Dermis blood vessel endothelial cell (primary cell): ENCODE measurements around the gene ZNF556. TPM values are rescaled to one million over a fixed set of nuclear protein-coding genes. Genes with fewer than 3 reads are reported as not detected.

Experiments
- DNase-seq: peaks from one replicate; pipeline ENCODE4 v3.0.0; 2010
- total RNA-seq: library from RNA; depleted of rRNA; stranded (reverse); fragments of >200 nt; gene quantifications from 2 replicates; pipeline ENCODE4 v1.2.3, GENCODE V29; 2014

Gene ZNF556
- total RNA-seq, result under 0.01 TPM in 1 of 2 replicates, not detected in the other

DNA sequence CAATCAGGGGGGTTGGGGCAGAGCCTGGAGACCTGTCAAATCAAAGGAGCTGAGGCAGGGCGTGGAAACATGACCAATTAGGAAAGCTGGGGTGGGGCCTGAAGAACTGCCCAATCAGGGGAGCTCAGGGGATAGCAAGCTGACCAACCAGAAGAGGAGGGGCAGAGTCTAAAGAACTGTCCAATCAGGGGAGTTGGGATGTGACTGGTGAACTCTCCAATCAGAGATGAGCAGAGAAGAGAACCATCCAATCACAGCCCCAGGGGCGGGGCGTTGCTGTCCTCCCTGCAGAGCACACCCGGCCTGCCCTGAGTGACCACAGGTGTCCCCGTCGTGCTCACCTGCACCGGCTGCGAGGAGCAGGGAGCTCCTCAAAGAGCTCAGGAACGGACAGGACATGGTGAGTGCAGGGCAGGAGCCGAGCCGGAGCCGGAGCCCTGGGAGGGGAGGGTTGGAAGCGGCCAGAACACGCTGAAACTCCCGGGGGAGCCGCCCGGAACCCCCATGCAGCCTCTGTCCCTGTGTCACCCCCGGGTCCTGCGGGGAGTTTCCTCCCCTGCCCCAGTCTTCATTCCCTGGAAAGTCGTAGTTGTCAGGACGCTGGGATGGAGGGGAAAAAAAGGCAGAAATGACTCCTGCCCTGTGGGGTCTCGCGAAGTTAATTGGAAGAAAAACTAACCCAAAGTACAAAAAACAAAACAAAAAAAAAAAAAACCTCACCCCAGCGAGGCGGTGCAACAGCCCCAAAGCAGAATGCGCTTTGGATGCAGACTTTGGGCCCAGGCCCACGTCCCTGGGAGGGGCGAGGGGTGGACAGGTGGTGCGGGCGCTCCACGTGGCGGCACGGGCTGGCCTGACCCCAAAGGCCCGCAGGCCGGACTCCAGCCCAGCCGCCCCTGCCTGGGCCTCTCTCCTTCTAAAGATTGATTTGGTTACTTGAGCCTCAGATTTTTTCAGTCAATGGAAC is at the start of gene ZNF556:
Gene ZNF556 (plus strand): TSS at position 311 of the 967 bp plus-strand sequence. CDS start 87 bp downstream, at position 398.
- no peak for DNase-seq

DNA sequence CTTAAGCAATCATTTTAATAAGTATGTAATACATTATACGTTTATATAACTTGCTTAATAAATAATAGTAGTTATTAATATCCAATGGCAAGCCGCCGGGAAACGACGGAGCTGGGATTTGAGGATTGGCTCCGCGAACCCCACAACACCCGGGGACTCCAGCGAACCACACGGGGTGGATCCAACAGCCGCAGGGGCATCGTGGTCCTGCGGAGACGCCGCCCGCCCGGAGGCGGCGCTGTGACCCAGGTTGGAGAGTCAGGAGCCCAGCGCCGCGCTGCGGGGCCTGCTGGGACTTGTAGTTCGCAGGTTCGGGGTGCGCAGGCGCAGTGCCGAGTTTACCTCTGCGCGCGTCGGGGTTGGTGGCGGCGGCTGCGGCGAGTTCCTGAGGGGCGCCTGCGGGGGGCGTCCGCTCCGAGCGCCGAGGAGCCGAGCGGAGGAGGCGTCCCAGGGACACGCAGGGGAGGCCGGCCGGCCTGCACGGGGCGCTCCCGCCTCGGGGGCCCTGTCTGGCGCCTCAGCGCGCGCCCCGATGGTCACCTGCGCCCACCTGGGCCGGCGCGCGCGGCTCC is 47.5 kb upstream of the ZNF556 start, which contains the start of gene ZNF554:
Gene ZNF554 (plus strand): TSS at position 329 of the 572 bp plus-strand sequence. CDS start 204 bp downstream, at position 533.
- peak; percentile 97 for DNase-seq

GRCh38 chr19:2820112-2820702 is 46.9 kb upstream of the ZNF556 start:
- peak; percentile 10 for DNase-seq

DNA sequence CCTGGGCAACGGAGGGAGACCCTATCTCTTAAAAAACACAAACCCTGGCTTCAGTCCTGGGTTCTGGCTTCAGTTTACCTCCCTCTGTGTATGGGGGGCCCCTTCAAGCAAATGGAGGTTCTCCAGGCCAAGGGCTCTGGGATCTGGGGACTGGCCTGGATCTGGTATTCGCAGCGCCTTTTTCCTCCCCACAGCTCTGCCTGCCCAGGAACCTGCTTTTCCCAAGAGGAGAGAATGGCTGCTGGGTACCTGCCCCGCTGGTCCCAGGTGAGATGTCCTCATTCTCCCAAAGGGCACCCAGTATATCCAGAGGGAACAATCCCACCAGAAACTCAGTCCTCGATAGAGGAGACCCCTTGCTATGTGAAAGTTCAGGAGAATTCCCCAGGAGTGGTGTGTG is 44.3 kb upstream of the ZNF556 start:
- DNase-seq, result no peak

DNA sequence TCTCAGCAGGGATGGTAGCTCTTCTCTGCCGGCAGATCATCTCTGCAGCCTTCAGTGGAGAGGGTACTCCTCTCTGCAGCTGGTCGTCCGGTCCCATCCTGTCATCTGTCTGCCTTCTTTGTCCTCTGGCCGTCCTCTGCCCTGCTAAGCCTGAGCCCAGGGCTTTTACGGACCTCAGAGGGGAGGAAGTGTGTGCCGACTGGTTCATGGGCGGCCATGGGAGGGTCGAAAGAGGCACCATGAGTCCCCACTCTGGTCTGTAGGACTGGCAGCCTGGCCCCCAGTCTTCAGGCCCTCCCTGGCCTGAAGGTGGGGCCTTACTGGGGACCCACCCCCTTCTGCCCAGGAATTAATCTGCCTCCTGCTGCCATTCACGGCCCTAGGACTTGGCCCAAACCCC is 43.5 kb upstream of the ZNF556 start:
- DNase-seq, result no peak

- no peak for DNase-seq
These were observed 43.0 kb upstream of the ZNF556 start for GRCh38 chr19:2824129-2824528.

DNA sequence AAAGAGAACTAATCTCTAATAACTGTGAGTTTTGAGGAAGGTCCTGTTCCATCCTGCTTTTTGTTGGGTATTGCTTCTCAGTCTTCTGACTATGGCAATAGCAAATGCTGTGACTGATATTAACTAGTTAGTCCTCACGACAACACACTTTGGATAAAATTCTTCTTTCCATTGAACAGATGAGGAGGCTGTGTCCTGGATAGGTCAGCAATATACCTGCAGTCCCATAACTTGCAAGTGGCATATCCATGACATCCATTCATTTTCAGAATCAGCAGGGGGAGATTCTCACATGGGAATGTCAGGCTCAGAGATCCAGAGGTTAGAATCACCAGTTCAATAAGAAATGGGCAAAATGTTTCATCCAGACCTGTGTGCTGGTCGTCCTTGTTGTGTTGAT is 40.1 kb upstream of the ZNF556 start:
- no peak for DNase-seq

- no peak for DNase-seq
These were observed 39.2 kb upstream of the ZNF556 start for GRCh38 chr19:2827840-2828489.

- DNase-seq, result no peak
These were observed 32.8 kb upstream of the ZNF556 start for GRCh38 chr19:2834294-2834871.

DNA sequence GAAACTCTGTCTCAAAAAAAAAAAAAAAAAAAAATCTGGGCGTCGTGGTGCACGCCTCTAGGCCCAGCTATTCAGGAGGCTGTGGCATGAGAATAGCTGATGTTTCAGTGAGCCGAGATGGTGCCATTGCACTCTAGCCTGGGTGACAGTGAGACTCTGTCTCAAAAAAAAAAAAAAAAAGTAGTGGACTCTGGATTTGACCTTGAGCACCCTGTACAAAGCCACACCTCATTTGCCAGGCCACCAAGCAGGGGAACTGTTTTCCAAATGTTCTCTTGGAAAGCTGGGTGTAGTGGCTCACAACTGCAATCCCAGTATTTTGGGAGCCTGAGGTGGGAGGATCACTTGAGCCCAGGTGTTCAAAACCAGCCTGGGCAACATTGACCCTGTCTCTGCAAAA is 29.7 kb upstream of the ZNF556 start:
- DNase-seq, result no peak

GRCh38 chr19:2840794-2841791 is 26.0 kb upstream of the ZNF556 start, which contains the start of gene ZNF555:
Gene ZNF555, plus strand, starts transcription at chr19:2841475. Its CDS starts 98 bp downstream, at chr19:2841573.
- peak; percentile 100 for DNase-seq

DNA sequence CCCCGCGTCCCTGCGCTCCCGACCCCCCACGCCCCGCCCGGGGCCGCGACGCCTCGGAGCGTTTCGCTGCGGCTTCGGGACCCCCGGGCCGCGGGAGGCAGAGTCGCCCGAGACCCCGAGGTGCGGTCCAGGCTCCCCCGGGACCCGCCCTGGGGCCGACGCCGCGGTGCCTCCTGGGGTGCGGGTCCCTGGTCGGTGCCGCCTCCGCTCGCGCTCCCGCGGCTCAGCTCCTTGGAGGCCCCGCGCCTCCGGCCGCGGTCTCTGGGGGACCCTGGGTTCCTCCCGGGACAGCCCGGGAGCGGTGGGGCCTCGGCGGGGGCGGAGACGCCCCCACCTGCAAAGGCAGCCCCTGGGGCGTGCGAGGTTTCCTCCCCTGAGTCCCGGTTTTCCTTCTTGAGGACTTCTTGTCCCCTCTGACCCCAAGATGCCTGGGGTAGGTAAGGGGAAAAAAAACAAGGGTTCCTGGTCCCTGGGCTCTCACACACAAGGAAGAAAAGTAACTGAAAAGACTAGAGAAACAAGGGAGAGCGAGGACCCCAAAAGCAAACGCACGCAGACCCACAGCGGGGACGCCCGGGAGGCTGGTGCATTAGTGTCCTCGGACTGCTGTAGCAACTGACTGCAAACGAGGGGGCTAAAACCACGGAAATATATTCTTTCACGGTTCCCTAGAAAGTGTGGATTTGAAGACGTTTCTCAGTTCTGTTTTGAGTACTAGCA is 25.1 kb upstream of the ZNF556 start:
- no peak for DNase-seq

DNA sequence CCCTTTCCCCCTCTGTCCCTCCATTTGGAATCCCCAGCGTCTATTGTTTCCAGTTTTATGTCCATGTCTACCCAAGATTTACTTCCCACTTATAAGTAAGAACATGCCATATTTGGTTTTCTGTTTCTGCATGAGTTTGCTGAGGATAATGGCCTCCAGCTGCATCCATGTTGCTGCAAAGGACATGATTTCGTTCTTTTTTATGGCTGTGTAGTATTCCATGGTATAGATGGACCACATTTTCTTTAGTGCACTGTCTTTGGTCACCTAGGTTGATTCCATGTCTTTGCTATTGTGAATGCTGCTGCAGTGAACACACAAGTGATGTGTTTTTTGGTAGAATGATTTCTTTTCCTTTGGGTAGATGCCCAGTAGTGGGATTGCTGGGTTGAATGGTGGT is 22.0 kb upstream of the ZNF556 start:
- no peak for DNase-seq

GRCh38 chr19:2846180-2846894 is 20.8 kb upstream of the ZNF556 start:
- DNase-seq, result no peak

DNA sequence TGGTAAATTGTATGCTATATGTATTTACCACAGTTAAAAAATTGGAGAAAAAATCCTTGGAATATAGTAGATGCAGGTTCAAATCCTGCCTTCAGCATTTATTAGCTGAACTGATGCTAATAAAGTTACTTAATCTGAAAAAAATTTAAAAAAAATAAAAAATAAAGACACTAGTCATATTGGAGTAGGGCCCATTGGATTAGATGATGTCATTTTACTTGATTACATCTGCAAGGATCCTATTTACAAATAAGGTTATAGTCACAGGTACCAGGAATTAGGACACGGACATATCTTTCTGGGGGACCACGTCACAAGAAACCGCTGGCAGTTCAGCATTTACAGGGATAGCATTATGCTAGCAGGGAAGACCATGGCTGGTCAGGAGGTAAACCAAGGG is 19.6 kb upstream of the ZNF556 start:
- DNase-seq, result no peak

DNA sequence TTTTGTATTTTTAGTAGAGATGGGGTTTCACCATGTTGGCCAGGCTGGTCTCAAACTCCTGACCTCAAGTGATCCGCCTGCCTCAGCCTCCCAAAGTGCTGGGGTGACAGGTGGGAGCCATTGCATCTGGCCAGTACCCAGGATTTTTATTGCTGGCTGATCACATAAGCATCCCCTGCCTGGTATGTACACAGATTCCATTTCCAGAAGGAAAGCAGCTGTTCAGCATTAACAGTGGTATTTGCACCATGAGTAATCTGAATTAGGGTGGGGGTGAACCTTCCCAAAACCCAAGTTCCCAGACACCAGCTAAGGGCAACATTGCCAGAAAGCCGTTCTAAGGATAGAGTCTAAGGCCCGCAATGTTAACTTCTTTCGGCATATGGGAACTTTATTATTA is 18.5 kb upstream of the ZNF556 start:
- DNase-seq, result no peak

DNA sequence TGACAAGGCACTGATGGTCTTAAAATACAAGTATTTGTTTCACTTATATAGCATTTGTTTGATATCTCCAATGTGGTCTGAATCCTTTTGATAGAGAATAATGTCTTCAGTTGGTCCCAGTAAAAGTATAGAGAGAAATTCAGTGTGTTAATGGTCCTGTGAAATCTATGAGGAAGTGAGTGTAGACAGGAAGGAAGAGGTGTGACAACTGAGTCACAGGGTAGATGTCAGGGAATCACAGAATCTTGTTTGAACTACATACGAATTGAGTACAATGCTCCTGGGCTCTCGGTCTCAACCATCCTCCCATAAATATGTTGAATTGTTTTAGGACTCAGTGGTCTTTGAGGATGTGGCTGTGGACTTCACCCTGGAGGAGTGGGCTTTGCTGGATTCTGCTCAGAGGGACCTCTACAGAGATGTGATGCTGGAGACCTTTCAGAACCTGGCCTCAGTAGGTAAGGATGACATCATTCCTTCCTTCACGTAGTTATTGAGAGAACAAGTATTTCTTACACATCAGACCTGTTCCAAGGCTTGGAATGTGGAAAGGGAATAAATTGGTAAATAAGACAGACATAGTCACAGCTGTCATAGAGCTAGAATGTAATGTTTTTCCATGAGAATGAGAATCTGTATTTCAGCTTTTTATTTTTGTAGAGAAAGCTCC is 16.7 kb upstream of the ZNF556 start:
- no peak for DNase-seq

DNA sequence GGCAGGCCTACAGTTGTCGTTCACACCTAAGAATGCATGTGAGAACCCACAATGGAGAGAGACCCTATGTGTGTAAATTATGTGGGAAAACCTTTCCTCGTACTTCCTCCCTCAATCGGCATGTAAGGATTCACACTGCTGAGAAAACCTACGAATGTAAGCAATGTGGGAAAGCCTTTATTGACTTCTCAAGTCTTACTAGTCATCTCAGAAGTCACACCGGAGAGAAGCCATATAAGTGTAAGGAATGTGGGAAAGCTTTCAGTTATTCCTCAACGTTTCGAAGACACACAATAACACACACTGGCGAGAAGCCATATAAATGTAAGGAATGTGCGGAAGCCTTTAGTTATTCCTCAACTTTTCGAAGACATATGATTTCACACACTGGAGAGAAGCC is 14.5 kb upstream of the ZNF556 start:
- DNase-seq, result no peak

GRCh38 chr19:2853015-2853606 is 14.0 kb upstream of the ZNF556 start:
- no peak for DNase-seq
